ES-I3 (cell line): ENCODE measurements around the gene USP35.

ENCODE experiments used
- H3K36me3 ChIP-seq: 2 replicates; pipeline ENCODE4 v1.6.1; 2013; ENCODE audit warnings: mild to moderate bottlenecking, low read length, control low read depth, moderate library complexity; ENCODE audit not compliant: insufficient read depth
- H3K4me1 ChIP-seq: 2 replicates; pipeline ENCODE4 v1.6.1; 2013; ENCODE audit warnings: mild to moderate bottlenecking, control low read depth, low read length; ENCODE audit not compliant: insufficient read depth
- H3K9ac ChIP-seq: 2 replicates; pipeline ENCODE4 v1.6.1; 2013; ENCODE audit warnings: low read depth, mild to moderate bottlenecking, low read length, moderate library complexity
- H3K9me3 ChIP-seq: 2 replicates; pipeline ENCODE4 v1.6.1; 2013; ENCODE audit warnings: mild to moderate bottlenecking, low read length, moderate library complexity; ENCODE audit not compliant: control insufficient read depth, insufficient read depth

The USP35 gene

DNA sequence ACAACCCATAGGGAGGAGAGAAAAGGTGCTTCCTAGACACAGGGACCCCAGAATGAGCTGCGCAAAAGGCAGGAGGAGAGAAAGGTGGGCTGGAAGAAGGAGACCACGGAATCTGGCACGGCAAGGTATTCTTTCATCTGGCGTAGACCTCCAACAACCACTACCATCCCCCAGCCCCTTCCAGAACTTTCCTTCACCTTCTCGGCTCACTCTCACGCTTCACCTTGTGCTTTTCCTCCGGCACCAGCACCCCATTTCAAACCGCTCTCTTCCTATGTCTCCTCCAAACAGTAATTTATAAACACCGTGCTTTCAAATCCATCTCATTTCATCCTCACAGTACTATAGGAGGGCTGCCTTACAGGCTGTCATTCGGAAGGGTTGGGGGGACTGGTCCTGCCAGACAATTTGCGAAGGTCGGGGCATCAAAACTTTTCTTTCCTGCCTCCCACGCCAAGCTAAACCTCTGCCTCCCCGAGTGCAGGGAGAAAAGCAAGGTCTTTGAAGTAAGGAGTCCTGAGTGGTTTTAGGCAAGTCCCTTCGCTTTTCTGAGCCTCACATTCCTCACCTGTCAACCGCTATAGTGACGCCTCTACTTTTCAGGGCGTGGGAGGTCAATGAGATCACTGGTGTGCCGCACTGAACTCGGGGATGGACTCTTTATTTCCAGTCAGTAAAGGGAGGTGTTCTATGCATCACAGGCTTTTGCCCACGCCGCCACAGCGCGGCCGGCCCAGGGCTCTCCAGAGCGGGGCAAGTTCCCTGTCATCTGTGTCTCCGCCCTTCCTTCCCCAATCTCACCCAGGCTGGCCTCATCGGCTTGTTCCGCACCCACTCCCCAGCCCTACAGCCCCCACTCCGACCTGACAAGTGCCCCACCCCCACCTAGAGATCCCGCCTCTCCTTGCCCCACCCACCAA is 1.1 kb upstream of the USP35 start:
- no peaks in the 10 kb centered on the region for H3K36me3 ChIP-seq
- H3K9ac ChIP-seq: peak overlapping the region; percentile 78; the same call in 1 of the 2 replicates
- no peaks in the 10 kb centered on the region for H3K9me3 ChIP-seq
- H3K4me1 ChIP-seq: no peaks in the 10 kb centered on the region; the same call in 1 of the 2 replicates

DNA sequence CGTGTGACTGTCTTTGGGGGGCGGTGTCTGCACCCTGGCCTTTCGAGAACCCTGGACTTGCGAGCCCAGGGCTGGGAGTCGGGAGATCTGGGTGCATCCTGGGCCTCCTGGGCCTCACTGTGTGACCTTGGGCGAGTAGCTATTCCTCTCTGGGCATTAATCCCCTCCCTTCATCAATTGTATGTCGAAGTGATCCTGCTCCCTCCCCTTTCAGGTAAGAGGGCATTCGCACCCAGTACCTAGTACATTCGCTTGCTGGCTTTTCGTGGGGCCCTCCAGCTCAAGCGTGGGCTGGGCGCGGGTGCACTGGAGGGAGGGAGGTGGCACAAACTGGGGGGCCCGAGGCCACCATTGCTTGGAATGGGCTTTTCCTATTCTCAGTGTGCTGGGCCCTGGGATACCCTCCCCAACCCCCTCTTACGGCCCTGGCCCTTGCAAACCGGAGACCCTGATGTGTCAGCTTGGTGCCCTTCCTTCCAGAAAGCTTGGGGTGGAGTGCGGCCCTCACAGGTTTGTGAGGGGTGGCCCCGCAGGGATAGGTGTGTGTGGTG is 530 bp downstream of the USP35 start:
- Histone ChIP-seq H3K9ac (peak overlapping the region; percentile 78), H3K4me1 (no peaks in the 10 kb centered on the region; the same call in 1 of the 2 replicates), H3K9me3 (no peaks in the 10 kb centered on the region), H3K36me3 (no peaks in the 10 kb centered on the region)

DNA sequence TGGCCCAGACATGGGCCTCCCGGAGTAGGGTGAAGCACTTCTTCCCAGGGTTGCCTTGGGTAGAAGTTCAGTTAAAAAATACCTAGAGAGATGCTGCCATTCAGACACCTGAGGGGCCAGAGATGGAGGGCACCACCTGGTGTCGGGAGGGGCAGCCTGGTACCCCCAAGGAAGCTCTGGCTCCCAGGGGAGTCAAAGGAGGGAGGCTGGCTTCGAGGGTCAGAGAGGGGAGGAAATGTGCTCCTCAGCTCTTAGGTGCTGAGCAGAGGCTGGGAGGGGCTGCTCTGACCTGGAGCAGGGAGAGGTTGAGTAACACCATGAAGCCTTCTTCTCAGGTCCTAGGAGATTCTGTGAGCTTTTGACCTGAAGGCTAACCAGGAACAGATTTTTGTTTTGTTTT is 1.1 kb downstream of the USP35 start:
- no peaks in the 10 kb centered on the region for H3K9me3 ChIP-seq
- H3K9ac ChIP-seq: peak overlapping the region; percentile 78; the same call in 1 of the 2 replicates
- H3K4me1 ChIP-seq: no peaks in the 10 kb centered on the region; the same call in 1 of the 2 replicates
- H3K36me3 ChIP-seq: no peaks in the 10 kb centered on the region

DNA sequence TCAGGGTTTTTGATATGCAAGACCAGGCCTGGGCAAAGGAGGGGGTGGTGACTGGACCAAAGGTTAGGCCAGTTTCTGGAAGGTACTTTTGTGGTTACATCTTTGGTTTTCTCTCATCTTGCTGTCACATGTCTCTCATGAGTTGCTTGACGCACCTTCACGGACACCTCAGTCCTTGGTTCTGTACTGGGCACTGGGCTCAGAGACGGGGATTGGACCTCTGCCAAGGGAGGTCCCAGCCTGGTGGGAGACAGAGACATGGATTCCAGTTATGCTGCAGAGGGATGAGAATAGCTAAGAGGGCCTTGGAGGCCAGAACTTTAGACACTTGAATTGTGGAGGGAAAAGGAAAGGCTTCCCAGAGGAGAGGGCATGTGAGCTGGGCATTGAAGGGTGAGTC is 1.7 kb downstream of the USP35 start:
- Histone ChIP-seq H3K9ac (no peak overlapping the region), H3K9me3 (no peaks in the 10 kb centered on the region), H3K36me3 (no peaks in the 10 kb centered on the region), H3K4me1 (no peaks in the 10 kb centered on the region; the same call in 1 of the 2 replicates)

DNA sequence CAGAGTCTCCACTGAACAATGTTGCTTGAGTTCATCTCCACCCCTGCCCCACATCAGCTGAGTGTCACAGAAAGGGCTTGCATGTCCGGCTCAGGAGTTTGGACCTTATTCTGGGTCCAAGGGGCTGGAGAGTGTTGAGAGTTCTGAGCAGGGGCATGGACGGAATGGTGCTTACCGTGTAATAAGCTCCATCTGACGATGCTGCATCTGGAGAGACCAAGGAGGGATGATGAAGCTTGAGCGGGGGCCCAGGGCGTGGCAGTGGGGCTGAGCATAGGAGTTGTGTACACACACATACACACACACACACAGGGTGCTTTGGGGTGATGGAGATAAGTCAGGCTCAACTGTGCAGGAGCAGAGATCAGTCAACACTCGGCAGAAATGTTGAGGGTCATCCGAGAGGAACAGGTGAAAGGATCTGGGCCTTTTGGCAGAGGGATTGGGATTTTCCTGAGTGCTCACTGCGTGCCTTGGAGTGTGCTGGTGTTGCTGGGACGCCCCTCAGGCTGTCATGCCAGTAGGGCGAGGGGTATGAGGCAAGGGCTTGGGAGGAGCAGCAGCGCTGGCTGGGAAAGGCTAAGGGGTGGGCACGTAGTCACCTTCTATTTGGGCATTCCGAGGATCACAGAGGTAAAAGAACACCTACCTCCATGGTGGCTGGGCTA is 2.3 kb downstream of the USP35 start:
- H3K4me1 ChIP-seq: no peaks in the 10 kb centered on the region; the same call in 1 of the 2 replicates

DNA sequence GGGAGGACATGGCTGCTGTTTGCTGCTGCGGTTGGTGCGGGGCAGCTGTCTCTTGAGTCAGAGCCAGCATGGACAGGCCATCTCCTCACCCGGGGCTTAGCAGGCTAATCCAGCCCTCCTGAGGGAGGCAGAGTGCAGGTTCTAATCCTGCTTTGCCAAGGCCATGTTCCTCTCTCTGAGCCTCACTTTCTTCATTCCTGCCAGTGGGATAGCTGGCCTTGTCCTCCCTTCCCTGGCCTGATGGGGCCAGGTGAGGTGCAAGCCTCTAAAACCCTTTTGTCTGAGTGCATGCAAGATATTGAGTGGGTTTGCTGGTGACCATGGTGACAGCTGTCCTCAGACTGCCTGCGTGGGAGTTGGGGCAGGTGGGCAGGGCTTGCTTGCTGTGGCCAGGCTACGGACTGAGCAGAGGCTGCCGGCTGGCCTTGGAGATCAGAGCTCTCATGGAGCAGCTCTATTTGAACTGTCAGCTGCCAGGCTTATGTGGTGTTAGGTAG is 3.6 kb downstream of the USP35 start:
- Histone ChIP-seq H3K36me3 (no peaks in the 10 kb centered on the region), H3K9ac (no peak overlapping the region), H3K9me3 (no peaks in the 10 kb centered on the region), H3K4me1 (no peaks in the 10 kb centered on the region; the same call in 1 of the 2 replicates)

More for the DNA sequence above, 2.3 kb downstream of the USP35 start:
- H3K9ac ChIP-seq: no peak overlapping the region
- no peaks in the 10 kb centered on the region for H3K9me3 ChIP-seq
- H3K36me3 ChIP-seq: no peaks in the 10 kb centered on the region

DNA sequence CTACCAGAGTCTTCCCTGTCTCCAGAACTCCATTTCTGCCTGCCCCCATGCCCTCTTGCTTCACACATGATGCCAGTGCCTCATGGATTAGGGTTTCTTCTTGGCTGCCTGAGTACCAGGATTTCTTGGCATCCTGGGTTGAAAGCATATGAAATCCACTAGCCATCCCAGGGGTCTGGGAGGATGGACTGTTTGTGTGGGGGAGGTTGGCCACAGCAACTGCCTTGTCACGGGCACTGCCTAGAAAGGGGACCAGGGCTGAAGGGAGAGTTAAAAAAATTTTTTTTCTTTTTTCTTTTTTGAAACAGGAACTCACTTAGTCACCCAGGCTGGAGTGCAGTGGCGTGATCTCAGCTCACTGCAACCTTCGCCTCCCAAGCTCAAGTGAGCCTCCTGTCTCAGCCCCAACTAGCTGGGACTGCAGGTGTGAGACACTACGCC is 4.2 kb downstream of the USP35 start:
- Histone ChIP-seq H3K9me3 (no peaks in the 10 kb centered on the region), H3K4me1 (no peaks in the 10 kb centered on the region; the same call in 1 of the 2 replicates), H3K9ac (no peak overlapping the region), H3K36me3 (no peaks in the 10 kb centered on the region)

DNA sequence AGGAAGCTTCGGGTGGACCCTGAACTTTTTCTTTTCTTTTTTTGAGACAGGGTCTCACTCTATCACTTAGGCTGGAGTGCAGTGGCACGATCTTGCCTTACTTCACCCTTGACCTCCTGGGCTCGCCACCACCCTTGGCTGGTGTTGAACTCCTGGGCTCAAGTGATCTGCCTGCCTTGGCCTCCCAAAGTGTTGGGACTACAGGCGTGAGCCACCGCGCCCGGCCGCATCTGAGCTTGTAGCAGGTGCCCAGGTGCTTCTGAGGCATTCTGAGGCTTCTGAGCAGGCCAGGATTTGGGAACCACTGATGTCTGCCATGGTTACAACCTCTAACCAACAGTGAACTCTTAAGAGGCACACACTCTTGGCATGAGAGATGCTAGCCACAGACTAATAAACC is 5.1 kb downstream of the USP35 start:
- Histone ChIP-seq H3K4me1 (no peaks in the 10 kb centered on the region; the same call in 1 of the 2 replicates), H3K36me3 (no peaks in the 10 kb centered on the region), H3K9ac (no peak overlapping the region)

DNA sequence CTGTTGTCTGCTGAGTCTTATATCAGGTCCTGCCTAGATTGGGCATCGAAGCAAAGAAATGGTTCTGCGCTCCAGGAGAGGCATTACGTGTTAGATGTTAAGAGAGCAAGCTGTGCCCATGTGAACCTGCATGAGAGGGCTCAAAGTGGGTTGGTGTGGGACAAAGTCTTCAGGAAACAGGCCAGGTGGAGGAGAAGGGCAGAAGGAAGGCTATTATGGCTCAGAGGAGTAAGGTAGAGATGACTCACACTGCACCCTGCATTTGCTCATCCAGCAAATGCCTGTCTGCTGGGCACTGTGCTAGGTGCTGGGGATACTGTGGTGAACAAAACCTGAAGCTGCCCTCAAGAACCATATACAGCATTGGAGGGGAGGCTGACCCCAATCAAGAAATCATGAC is 5.8 kb downstream of the USP35 start:
- no peaks in the 10 kb centered on the region; the same call in 1 of the 2 replicates for H3K4me1 ChIP-seq
- H3K9me3 ChIP-seq: no peaks in the 10 kb centered on the region
- no peak overlapping the region for H3K9ac ChIP-seq
- H3K36me3 ChIP-seq: no peaks in the 10 kb centered on the region

More for the DNA sequence above, 5.1 kb downstream of the USP35 start:
- H3K9me3 ChIP-seq: no peaks in the 10 kb centered on the region

DNA sequence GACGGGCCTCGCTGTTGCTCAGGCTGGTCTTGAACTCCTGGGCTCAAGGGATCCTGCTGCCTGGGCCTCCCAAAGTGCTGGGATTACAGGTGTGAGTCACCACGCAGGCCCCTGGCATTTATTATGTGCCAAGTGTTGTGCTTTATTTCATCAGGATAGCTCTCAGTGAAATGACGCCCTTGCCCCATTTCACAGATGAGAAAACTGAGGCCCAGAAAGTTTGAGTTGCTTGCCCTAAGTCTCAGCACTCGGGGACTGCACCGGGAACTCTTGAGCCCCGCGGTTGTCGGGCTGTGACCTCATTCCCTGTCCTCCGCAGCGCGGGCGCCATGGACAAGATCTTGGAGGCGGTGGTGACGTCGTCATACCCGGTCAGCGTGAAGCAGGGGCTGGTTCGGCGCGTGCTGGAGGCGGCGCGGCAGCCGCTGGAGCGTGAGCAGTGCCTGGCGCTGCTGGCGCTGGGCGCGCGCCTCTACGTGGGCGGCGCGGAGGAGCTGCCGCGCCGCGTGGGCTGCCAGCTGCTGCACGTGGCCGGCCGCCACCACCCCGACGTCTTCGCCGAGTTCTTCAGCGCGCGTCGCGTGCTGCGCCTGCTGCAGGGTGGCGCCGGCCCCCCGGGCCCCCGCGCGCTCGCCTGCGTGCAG is 7.3 kb downstream of the USP35 start:
- no peak overlapping the region for H3K9ac ChIP-seq
- no peaks in the 10 kb centered on the region; the same call in 1 of the 2 replicates for H3K4me1 ChIP-seq
- no peaks in the 10 kb centered on the region for H3K36me3 ChIP-seq
- no peaks in the 10 kb centered on the region for H3K9me3 ChIP-seq

DNA sequence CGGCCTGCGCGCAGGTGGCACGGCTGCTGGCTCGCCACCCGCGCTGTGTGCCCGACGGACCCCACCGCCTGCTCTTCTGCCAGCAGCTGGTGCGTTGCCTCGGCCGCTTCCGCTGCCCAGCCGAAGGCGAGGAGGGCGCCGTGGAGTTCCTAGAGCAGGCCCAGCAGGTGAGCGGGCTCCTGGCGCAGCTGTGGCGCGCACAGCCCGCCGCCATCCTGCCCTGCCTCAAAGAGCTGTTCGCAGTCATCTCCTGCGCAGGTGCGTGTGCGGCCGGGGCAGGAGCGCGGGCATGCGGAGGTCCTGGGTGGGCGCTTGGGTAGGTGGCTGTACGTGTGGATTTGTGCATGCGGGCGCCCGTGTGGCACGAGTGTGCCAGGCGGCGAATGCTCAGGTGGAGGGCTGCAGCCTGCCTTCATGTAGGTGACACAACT is 8.0 kb downstream of the USP35 start:
- Histone ChIP-seq H3K36me3 (no peaks in the 10 kb centered on the region), H3K9me3 (no peaks in the 10 kb centered on the region), H3K4me1 (no peaks in the 10 kb centered on the region; the same call in 1 of the 2 replicates), H3K9ac (no peak overlapping the region)

DNA sequence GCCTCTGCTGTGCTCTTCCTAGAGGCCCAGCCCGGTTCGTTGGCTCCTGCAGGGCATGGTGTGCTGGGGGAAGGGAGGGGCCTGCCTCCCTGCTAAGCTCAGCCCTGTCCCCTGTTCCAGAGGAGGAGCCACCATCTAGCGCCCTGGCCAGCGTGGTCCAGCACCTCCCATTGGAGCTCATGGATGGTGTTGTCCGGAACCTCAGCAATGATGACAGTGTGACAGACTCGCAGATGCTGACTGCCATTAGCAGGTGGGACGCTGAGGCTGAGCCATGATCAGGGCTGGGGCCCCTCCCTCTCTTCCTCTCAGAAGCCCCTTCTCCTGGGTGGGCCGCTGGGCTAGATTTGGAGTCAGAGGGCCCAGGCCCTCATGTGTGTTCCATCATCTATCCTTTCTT is 9.1 kb downstream of the USP35 start:
- H3K9me3 ChIP-seq: no peaks in the 10 kb centered on the region
- H3K9ac ChIP-seq: no peak overlapping the region
- H3K4me1 ChIP-seq: no peaks in the 10 kb centered on the region; the same call in 1 of the 2 replicates
- no peaks in the 10 kb centered on the region for H3K36me3 ChIP-seq

DNA sequence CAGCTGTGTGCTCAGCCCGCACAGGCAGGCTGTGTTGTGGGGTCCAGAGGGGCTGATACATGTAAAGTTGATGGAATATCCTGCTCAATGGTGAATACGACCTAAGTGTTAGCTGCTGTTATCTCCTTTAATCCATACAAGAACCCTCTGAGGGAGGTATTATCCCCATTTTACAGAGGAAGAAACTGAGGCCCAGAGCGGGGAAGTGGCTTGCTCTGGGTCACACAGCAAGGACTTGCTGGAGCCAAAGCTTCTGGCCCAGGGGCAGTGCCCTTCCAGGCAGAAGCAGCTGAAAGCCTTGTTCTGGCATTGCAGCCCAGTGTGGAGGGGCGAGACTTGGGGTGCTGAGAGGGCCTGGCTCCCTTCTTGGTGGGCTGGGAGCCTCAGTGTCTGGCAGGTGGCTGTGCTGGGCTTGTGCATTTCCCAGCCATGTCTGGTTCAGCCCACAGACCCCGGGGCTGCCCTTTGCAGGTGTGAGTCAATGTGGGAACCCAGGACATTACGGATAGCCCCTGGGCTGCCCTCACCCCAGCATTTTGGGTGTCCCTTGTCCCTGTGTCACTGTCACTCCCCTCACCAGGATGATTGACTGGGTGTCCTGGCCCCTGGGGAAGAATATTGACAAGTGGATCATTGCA is 10.4 kb downstream of the USP35 start:
- no peaks in the 10 kb centered on the region; the same call in 1 of the 2 replicates for H3K4me1 ChIP-seq
- no peaks in the 10 kb centered on the region for H3K9me3 ChIP-seq
- no peak overlapping the region for H3K9ac ChIP-seq
- H3K36me3 ChIP-seq: no peaks in the 10 kb centered on the region
